ENCODE measurements around the gene CYB561D1. TPM values are rescaled to one million over a fixed set of nuclear protein-coding genes. Genes with fewer than 3 reads are reported as not detected.

The CYB561D1 gene
- total and polyA plus RNA-seq, 2 of the 8 experiments (the other 6 are each of a cell fraction or from before 2014, with no cell fraction given) = 3.6 to 3.8 TPM

DNA sequence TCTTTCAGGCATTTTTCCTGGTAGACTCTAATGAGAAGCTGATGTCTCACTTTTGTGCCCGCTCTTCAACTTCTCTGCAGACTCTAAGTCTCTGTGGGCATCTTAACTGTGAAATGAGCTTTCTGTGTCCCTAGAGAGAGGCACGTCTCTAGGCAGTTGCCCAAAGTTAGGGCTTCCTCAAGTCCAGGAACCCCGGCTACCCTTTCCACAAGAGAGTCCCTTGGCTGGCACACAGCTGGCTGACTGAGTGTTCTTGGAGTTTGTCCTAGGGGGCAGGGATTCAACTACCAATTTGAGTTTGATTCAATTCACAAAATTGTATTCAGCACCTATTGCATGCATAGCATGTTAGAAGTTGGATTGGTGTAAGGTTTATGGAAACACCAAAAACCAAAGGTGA lies 47.2 kb downstream of the CYB561D1 start (continued):
- no peak for TF ChIP-seq GABPA (IDR thresholded peaks at IDR 0.05; ENCODE audit: borderline replicate concordance, insufficient read depth, low read length)
- TF ChIP-seq FOSL1 (IDR thresholded peaks at IDR 0.05; ENCODE audit: insufficient read depth, low read depth, low read length) = no peak
- no peak for TF ChIP-seq TAF7 (optimal IDR thresholded peaks at IDR 0.05; ENCODE audit: borderline replicate concordance, low read depth, low read length)
- no peak for TF ChIP-seq RAD21 (IDR thresholded peaks at IDR 0.05 in 1 of 2, conservative IDR thresholded peaks at IDR 0.05 in 1 of 2; ENCODE audit: low read depth in 2 of 2, low read length in 2 of 2)

Measured in H1 (cell line).